ENCODE data around the gene ZNF460. TPM values are rescaled to one million over a fixed set of nuclear protein-coding genes. Genes with fewer than 3 reads are reported as not detected.

The ZNF460 gene
- total RNA-seq, 1 experiment from 2014 or later: 62.9 TPM

DNA sequence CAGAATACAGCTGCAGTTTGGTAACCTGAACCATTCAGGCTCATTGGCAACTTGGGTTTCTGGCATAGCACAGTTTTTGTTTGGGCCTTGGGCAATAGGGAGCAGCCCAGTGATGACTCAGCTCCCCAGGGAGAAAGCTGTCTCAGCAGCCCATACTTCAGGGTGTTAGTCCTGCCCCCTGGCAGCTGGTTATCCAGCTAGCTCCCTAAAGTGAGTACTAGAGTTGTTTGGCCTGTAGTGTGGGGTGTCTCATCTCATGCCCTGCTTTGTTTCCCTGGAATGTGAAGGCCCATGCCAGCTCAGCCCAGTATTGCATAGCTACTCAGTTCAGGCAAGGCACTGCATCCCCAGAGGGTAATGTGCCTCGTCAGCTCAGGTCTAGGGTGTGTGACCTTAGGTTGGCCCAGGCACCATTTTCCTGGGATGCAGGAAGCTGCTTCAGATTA is 21.8 kb downstream of the ZNF460 start:
- Mint-ChIP-seq H3K4me3 (no peak overlapping the region), H3K36me3 (peaks cover 25% of the 10 kb centered on the region), H3K27ac (peak overlapping the region; percentile 1; the same call in 1 of the 2 replicates), H3K9me3 (no peaks in the 10 kb centered on the region), H3K4me1 (0 out of 2 replicates have a peak, but pooled peaks cover 2% of the 10 kb centered on the region), H3K27me3 (ENCODE audit: low read depth) (no peaks in the 10 kb centered on the region)
- ATAC-seq (no peak; the same call in none of the 2 replicates), DNase-seq (ENCODE audit: low spot score) (no peak)
- TF ChIP-seq, protein P1, sequence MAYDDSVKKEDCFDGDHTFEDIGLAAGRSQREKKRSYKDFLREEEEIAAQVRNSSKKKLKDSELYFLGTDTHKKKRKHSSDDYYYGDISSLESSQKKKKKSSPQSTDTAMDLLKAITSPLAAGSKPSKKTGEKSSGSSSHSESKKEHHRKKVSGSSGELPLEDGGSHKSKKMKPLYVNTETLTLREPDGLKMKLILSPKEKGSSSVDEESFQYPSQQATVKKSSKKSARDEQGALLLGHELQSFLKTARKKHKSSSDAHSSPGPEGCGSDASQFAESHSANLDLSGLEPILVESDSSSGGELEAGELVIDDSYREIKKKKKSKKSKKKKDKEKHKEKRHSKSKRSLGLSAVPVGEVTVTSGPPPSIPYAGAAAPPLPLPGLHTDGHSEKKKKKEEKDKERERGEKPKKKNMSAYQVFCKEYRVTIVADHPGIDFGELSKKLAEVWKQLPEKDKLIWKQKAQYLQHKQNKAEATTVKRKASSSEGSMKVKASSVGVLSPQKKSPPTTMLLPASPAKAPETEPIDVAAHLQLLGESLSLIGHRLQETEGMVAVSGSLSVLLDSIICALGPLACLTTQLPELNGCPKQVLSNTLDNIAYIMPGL (CRISPR knock-in tag; IDR thresholded peaks at IDR 0.05): no peak
- TF ChIP-seq ZNF423 (CRISPR knock-in tag; IDR thresholded peaks at IDR 0.05): no peak
- TF ChIP-seq, protein P2, sequence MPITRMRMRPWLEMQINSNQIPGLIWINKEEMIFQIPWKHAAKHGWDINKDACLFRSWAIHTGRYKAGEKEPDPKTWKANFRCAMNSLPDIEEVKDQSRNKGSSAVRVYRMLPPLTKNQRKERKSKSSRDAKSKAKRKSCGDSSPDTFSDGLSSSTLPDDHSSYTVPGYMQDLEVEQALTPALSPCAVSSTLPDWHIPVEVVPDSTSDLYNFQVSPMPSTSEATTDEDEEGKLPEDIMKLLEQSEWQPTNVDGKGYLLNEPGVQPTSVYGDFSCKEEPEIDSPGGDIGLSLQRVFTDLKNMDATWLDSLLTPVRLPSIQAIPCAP (CRISPR knock-in tag; IDR thresholded peaks at IDR 0.05): no peak
- TF ChIP-seq NR1H2 (CRISPR knock-in tag; IDR thresholded peaks at IDR 0.05): no peak
- TF ChIP-seq ESRRA (CRISPR knock-in tag; IDR thresholded peaks at IDR 0.05; ENCODE audit: borderline replicate concordance): no peak
- TF ChIP-seq TEAD1 (CRISPR knock-in tag; IDR thresholded peaks at IDR 0.05): no peak
- TF ChIP-seq RELA (CRISPR knock-in tag; IDR thresholded peaks at IDR 0.05; ENCODE audit: borderline replicate concordance): no peak
- TF ChIP-seq, protein P3, sequence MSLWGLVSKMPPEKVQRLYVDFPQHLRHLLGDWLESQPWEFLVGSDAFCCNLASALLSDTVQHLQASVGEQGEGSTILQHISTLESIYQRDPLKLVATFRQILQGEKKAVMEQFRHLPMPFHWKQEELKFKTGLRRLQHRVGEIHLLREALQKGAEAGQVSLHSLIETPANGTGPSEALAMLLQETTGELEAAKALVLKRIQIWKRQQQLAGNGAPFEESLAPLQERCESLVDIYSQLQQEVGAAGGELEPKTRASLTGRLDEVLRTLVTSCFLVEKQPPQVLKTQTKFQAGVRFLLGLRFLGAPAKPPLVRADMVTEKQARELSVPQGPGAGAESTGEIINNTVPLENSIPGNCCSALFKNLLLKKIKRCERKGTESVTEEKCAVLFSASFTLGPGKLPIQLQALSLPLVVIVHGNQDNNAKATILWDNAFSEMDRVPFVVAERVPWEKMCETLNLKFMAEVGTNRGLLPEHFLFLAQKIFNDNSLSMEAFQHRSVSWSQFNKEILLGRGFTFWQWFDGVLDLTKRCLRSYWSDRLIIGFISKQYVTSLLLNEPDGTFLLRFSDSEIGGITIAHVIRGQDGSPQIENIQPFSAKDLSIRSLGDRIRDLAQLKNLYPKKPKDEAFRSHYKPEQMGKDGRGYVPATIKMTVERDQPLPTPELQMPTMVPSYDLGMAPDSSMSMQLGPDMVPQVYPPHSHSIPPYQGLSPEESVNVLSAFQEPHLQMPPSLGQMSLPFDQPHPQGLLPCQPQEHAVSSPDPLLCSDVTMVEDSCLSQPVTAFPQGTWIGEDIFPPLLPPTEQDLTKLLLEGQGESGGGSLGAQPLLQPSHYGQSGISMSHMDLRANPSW (CRISPR knock-in tag; conservative IDR thresholded peaks at IDR 0.05; ENCODE audit: low read depth): no peak
- TF ChIP-seq ZNF671 (CRISPR knock-in tag; IDR thresholded peaks at IDR 0.05): no peak
- TF ChIP-seq, protein P4, sequence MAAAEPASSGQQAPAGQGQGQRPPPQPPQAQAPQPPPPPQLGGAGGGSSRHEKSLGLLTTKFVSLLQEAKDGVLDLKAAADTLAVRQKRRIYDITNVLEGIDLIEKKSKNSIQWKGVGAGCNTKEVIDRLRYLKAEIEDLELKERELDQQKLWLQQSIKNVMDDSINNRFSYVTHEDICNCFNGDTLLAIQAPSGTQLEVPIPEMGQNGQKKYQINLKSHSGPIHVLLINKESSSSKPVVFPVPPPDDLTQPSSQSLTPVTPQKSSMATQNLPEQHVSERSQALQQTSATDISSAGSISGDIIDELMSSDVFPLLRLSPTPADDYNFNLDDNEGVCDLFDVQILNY (CRISPR knock-in tag; IDR thresholded peaks at IDR 0.05): no peak
- TF ChIP-seq, protein P5, sequence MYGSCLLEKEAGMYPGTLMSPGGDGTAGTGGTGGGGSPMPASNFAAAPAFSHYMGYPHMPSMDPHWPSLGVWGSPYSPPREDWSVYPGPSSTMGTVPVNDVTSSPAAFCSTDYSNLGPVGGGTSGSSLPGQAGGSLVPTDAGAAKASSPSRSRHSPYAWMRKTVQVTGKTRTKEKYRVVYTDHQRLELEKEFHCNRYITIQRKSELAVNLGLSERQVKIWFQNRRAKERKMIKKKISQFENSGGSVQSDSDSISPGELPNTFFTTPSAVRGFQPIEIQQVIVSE (CRISPR knock-in tag; IDR thresholded peaks at IDR 0.05; ENCODE audit: borderline replicate concordance): no peak
- TF ChIP-seq JUN (CRISPR knock-in tag; IDR thresholded peaks at IDR 0.05): no peak
- TF ChIP-seq CBFB (CRISPR knock-in tag; IDR thresholded peaks at IDR 0.05; ENCODE audit: low read depth): no peak
- TF ChIP-seq KAT7 (CRISPR knock-in tag; IDR thresholded peaks at IDR 0.05; ENCODE audit: borderline replicate concordance): no peak
- TF ChIP-seq SP1 (CRISPR knock-in tag; conservative IDR thresholded peaks at IDR 0.05): no peak
- POLR2A ChIA-PET: no interaction called here
- CTCF ChIA-PET: interaction anchor here (1.9 to 2.5 kb wide), 2 partner anchors 15 to 49 kb away, joined by 9 to 11 read pairs; partner anchors contain the start of gene ZNF304

DNA sequence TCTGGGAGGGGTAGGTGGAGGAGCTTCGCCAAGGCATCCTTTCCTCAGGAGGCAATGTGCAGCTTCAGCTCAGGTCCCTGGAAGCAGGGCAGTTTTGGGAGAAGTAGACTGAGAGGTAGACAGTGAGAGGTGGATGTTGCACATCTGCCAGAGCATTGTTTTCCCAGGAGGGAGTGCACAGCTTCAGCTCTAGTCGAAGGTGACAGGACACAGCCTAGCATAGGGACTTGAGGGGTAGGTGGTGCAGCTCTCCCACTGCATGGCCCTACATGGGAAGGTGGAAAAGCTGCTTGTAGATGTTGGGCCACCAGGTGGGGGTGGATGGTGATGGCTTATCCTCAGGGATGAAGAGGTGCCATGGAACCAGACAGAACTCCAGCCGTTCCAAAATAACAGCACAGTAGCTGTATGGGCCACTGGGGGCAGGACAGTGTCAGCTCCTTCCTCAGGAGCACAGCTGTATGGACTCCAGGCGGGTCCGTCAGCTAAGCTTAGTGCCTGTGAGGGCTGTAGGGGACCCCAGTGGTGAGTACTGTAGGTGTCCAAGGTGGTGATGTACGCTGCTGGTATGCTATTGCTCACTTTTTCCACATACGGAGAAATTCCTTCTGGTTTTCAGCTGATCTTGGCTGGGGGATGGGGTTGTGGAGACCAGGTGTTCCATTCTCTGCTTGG is 22.6 kb downstream of the ZNF460 start:
- ATAC-seq (peak; percentile 89), DNase-seq (ENCODE audit: low spot score) (peak; percentile 24)
- ChIA-PET POLR2A (interaction anchor here (1.0 to 1.2 kb wide), 2 partner anchors 10 to 15 kb away, joined by 3 read pairs; no protein-coding TSS in a partner anchor), CTCF (interaction anchor here (0.8 to 2.5 kb wide), 5 partner anchors 15 to 103 kb away, joined by 3 to 11 read pairs (median 9); partner anchors contain the start of genes ZNF304 and ZNF548)
- no peaks in the 10 kb centered on the region for H3K27me3 Mint-ChIP-seq (ENCODE audit: low read depth)
- no peaks in the 10 kb centered on the region for H3K9me3 Mint-ChIP-seq
- H3K4me1 Mint-ChIP-seq: 0 out of 2 replicates have a peak, but pooled peaks cover 2% of the 10 kb centered on the region
- no peak for TF ChIP-seq ZNF232 (CRISPR knock-in tag; IDR thresholded peaks at IDR 0.05)
- no peak for TF ChIP-seq TP53 (CRISPR knock-in tag; IDR thresholded peaks at IDR 0.05)
- TF ChIP-seq, protein P6, sequence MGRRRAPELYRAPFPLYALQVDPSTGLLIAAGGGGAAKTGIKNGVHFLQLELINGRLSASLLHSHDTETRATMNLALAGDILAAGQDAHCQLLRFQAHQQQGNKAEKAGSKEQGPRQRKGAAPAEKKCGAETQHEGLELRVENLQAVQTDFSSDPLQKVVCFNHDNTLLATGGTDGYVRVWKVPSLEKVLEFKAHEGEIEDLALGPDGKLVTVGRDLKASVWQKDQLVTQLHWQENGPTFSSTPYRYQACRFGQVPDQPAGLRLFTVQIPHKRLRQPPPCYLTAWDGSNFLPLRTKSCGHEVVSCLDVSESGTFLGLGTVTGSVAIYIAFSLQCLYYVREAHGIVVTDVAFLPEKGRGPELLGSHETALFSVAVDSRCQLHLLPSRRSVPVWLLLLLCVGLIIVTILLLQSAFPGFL (CRISPR knock-in tag; IDR thresholded peaks at IDR 0.05; ENCODE audit: borderline replicate concordance): no peak
- TF ChIP-seq, protein P4 (CRISPR knock-in tag; IDR thresholded peaks at IDR 0.05): no peak
- H3K27ac Mint-ChIP-seq: peak overlapping the region; percentile 42
- no peak overlapping the region for H3K4me3 Mint-ChIP-seq
- peaks cover 22% of the 10 kb centered on the region for H3K36me3 Mint-ChIP-seq

Data from WTC11 (cell line).